ENCODE measurements around the gene TMTC1. TPM values are rescaled to one million over a fixed set of nuclear protein-coding genes. Genes with fewer than 3 reads are reported as not detected.

Gene TMTC1
- total RNA-seq (ENCODE audit: low replicate concordance): 16.1 and 19.3 TPM in 2 replicates

- Histone ChIP-seq H3K27ac (no peak within 1 kb of the TSS), H3K36me3 (peaks cover 10% of the 10 kb centered on the region), H3K9me3 (ENCODE audit: low read depth) (peaks cover 6% of the 10 kb centered on the region), H3K9ac (peak within 1 kb of the TSS; percentile 3), H3K4me1 (peaks cover 16% of the 10 kb centered on the region), H3F3A (ENCODE audit: low read depth) (no peaks in the 10 kb centered on the region), H3K79me2 (ENCODE audit: low read depth) (peaks cover 38% of the 10 kb centered on the region), H2AFZ (replicated peaks) (peak within 1 kb of the TSS; percentile 91), H4K20me1 (ENCODE audit: low read depth) (peaks cover 17% of the 10 kb centered on the region), H3K4me3 (peak within 1 kb of the TSS; percentile 82), H3K27me3 (peaks cover 16% of the 10 kb centered on the region), H3K4me2 (peak within 1 kb of the TSS; percentile 75)
- Mint-ChIP-seq H3K36me3 (peaks cover 8% of the 10 kb centered on the region), H3K27ac (peak within 1 kb of the TSS; percentile 33), H3K9me3 (peaks cover 16% of the 10 kb centered on the region), H3K4me1 (peaks cover 22% of the 10 kb centered on the region), H3K4me3 (peak within 1 kb of the TSS; percentile 94), H3K27me3 (ENCODE audit: insufficient read depth, low read depth) (no peaks in the 10 kb centered on the region)
- peak; percentile 92 for DNase-seq (ENCODE audit: low spot score)
- peak; percentile 52 for TF ChIP-seq EZH2 (IDR thresholded peaks at IDR 0.05)
- no peak for TF ChIP-seq CTCF (IDR thresholded peaks at IDR 0.05)
Measured at GRCh38 chr12:29783773-29784666, at the start of gene TMTC1. Gene TMTC1 (minus strand): TSS chr12:29783942. CDS start chr12:29783751, 191 bp downstream.

- peaks cover 28% of the 10 kb centered on the region for H3K9me3 Mint-ChIP-seq
- H3K27me3 ChIP-seq: no peaks in the 10 kb centered on the region
- H3K27ac ChIP-seq: no peak overlapping the region
- no peaks in the 10 kb centered on the region for H4K20me1 ChIP-seq (ENCODE audit: low read depth)
- no peak overlapping the region for H3K4me3 ChIP-seq
- peaks cover 3% of the 10 kb centered on the region for H3K27me3 Mint-ChIP-seq (ENCODE audit: insufficient read depth, low read depth)
- no peaks in the 10 kb centered on the region for H3K36me3 ChIP-seq
- H3K4me1 ChIP-seq: no peaks in the 10 kb centered on the region
- no peak overlapping the region for H3K9ac ChIP-seq
- DNase-seq (ENCODE audit: low spot score): no peak
- H3F3A ChIP-seq (ENCODE audit: low read depth): no peaks in the 10 kb centered on the region
- H2AFZ ChIP-seq (replicated peaks): no peak overlapping the region
- H3K36me3 Mint-ChIP-seq: no peaks in the 10 kb centered on the region
- no peaks in the 10 kb centered on the region for H3K79me2 ChIP-seq (ENCODE audit: low read depth)
- no peak overlapping the region for H3K4me3 Mint-ChIP-seq
- H3K4me2 ChIP-seq: no peak overlapping the region
- H3K4me1 Mint-ChIP-seq: no peaks in the 10 kb centered on the region
- no peak overlapping the region for H3K27ac Mint-ChIP-seq
- H3K9me3 ChIP-seq (ENCODE audit: low read depth): no peaks in the 10 kb centered on the region
- TF ChIP-seq EZH2phosphoT487 (IDR thresholded peaks at IDR 0.05) (no peak), CTCF (IDR thresholded peaks at IDR 0.05) (no peak), EZH2 (IDR thresholded peaks at IDR 0.05) (no peak)
Measured at GRCh38 chr12:29831173-29831572, 47.4 kb upstream of the TMTC1 start.

GRCh38 chr12:29830391-29830790 is 46.6 kb upstream of the TMTC1 start:
- peaks cover 3% of the 10 kb centered on the region for H3K27me3 Mint-ChIP-seq (ENCODE audit: insufficient read depth, low read depth)
- Histone ChIP-seq H2AFZ (replicated peaks) (no peak overlapping the region), H3K4me1 (no peaks in the 10 kb centered on the region), H3K4me2 (no peak overlapping the region), H3K79me2 (ENCODE audit: low read depth) (no peaks in the 10 kb centered on the region), H3K27me3 (no peaks in the 10 kb centered on the region), H3F3A (ENCODE audit: low read depth) (no peaks in the 10 kb centered on the region), H3K36me3 (no peaks in the 10 kb centered on the region), H4K20me1 (ENCODE audit: low read depth) (no peaks in the 10 kb centered on the region), H3K9me3 (ENCODE audit: low read depth) (no peaks in the 10 kb centered on the region), H3K27ac (no peak overlapping the region), H3K9ac (no peak overlapping the region), H3K4me3 (no peak overlapping the region)
- peaks cover 24% of the 10 kb centered on the region for H3K9me3 Mint-ChIP-seq
- TF ChIP-seq EZH2 (IDR thresholded peaks at IDR 0.05) (no peak), EZH2phosphoT487 (IDR thresholded peaks at IDR 0.05) (no peak), CTCF (IDR thresholded peaks at IDR 0.05) (no peak)
- no peak overlapping the region for H3K27ac Mint-ChIP-seq
- H3K36me3 Mint-ChIP-seq: no peaks in the 10 kb centered on the region
- no peak overlapping the region for H3K4me3 Mint-ChIP-seq
- DNase-seq (ENCODE audit: low spot score): no peak
- no peaks in the 10 kb centered on the region for H3K4me1 Mint-ChIP-seq
